ENCODE results near the gene ZNF141.

GRCh38 chr4:336893-337142 is 796 bp upstream of the ZNF141 start:
- TF ChIP-seq ZNF274 (IDR thresholded peaks at IDR 0.05; ENCODE audit: low read depth, low read length) (no peak), YY1 (IDR thresholded peaks at IDR 0.05; ENCODE audit: insufficient read depth, insufficient read length) (no peak)
